HG03135 (cell line): ENCODE results near the gene INHA.

Experiments used
- ATAC-seq: cut with Tn5 transposase; IDR thresholded peaks from one replicate; pipeline ENCODE4 v1.9.1; 2021; ENCODE audit warnings: mild to moderate bottlenecking, moderate library complexity; ENCODE audit not compliant: unreplicated experiment

The INHA gene

GRCh38 chr2:219557320-219557719, 14.8 kb upstream of the INHA start:
- ATAC-seq, result no peak

GRCh38 chr2:219557791-219558785, 14.0 kb upstream of the INHA start:
- ATAC-seq, result no peak

GRCh38 chr2:219559156-219559915, 12.8 kb upstream of the INHA start:
- ATAC-seq, result no peak

GRCh38 chr2:219560037-219560892, 11.8 kb upstream of the INHA start:
- no peak for ATAC-seq

GRCh38 chr2:219560893-219561178, 11.3 kb upstream of the INHA start:
- ATAC-seq, result no peak

- no peak for ATAC-seq
Observed at GRCh38 chr2:219561179-219562048, 10.7 kb upstream of the INHA start.

GRCh38 chr2:219562049-219563020, 9.8 kb upstream of the INHA start:
- ATAC-seq, result no peak

GRCh38 chr2:219563271-219563928, 8.7 kb upstream of the INHA start:
- no peak for ATAC-seq

- no peak for ATAC-seq
Observed at GRCh38 chr2:219565130-219566080, 6.7 kb upstream of the INHA start.

- no peak for ATAC-seq
Observed at GRCh38 chr2:219566640-219567039, 5.5 kb upstream of the INHA start.

GRCh38 chr2:219567131-219567530, 5.0 kb upstream of the INHA start:
- no peak for ATAC-seq

- no peak for ATAC-seq
Observed at GRCh38 chr2:219567791-219568361, 4.2 kb upstream of the INHA start.

GRCh38 chr2:219569041-219569440, 3.1 kb upstream of the INHA start:
- no peak for ATAC-seq

GRCh38 chr2:219569635-219570034, 2.5 kb upstream of the INHA start:
- no peak for ATAC-seq

- no peak for ATAC-seq
Observed at GRCh38 chr2:219570194-219570923, 1.8 kb upstream of the INHA start.

GRCh38 chr2:219570924-219571310, 1.2 kb upstream of the INHA start:
- no peak for ATAC-seq
